Spleen (tissue), 7 donors: ENCODE results near the gene COBLL1.

Experiments used
- CTCF ChIP-seq, 11 experiments: fragments of 200-600 bp in 7 of 11; fragments of 450-650 bp in 4 of 11; sonication (generic) in 4 of 11; IDR thresholded peaks in 8 of 11; conservative IDR thresholded peaks in 3 of 11; 1 replicate in 7 of 11; 2 replicates in 4 of 11; pipeline versions ENCODE4 v1.4.0 to v1.8.0; 2016 to 2021; ENCODE audit warnings: antibody characterized with exemption in 11 of 11, inconsistent platforms in 4 of 11, mild to moderate bottlenecking in 1 of 11
- POLR2A ChIP-seq, 3 donors: fragments of 450-650 bp; IDR thresholded peaks; one replicate each; pipeline ENCODE4 v1.5.1; 2017; ENCODE audit warnings: antibody characterized with exemption in 3 of 3, mild to moderate bottlenecking in 1 of 3
- POLR2AphosphoS5 ChIP-seq, 3 donors: sonication (generic); formaldehyde crosslinking; IDR thresholded peaks; one replicate each; pipeline ENCODE4 v1.5.1; 2017; ENCODE audit warnings: antibody characterized with exemption in 3 of 3
- donor health status: DM: no; HTN: no; CAD: no; lungs with moderate emphysema.
- donor health status: DM: no; HTN: no; CAD: no.
- donor health status: DM: no; HTN: no; CAD: no.

GRCh38 chr2:164881524-164881923, 39.9 kb upstream of the COBLL1 start:
- no peak for TF ChIP-seq CTCF (IDR thresholded peaks at IDR 0.05 in 8 of 11, conservative IDR thresholded peaks at IDR 0.05 in 3 of 11)
- TF ChIP-seq POLR2A (IDR thresholded peaks at IDR 0.05) = no peak
- TF ChIP-seq POLR2AphosphoS5 (IDR thresholded peaks at IDR 0.05) = no peak
